ENCODE measurements around the gene PTH1R. TPM values are rescaled to one million over a fixed set of nuclear protein-coding genes. Genes with fewer than 3 reads are reported as not detected.
A peak's percentile ranks its signal among the peaks of the same experiment; 100 is the strongest.

The PTH1R gene
- total RNA-seq, 2 donors from 2014 or later: 0.69 to 4.8 TPM

GRCh38 chr3:46893763-46894162 is 16.2 kb downstream of the PTH1R start:
- DNase-seq: no peak
- H3K4me3 Mint-ChIP-seq: no peak overlapping the region

GRCh38 chr3:46894256-46894655 is 16.7 kb downstream of the PTH1R start:
- WGBS, 2 experiments (ENCODE audit: insufficient coverage in 1 of 2, insufficient read length in 1 of 2): 91 to 93% methylated on average over 4 to 6 of the region's 6 CpGs
- no peak overlapping the region for H3K27ac Mint-ChIP-seq
- H3K36me3 Mint-ChIP-seq (ENCODE audit: low read depth): no peaks in the 10 kb centered on the region
- Histone ChIP-seq H3K9ac (ENCODE audit: extremely low read depth, low read length, poor library complexity, severe bottlenecking) (no peak overlapping the region), H3K36me3 (ENCODE audit: control insufficient read depth, insufficient read depth, low read length) (no peaks in the 10 kb centered on the region), H3K4me1 (ENCODE audit: control insufficient read depth, insufficient read depth, low read length) (peaks cover 5% of the 10 kb centered on the region), H3K4me3 (ENCODE audit: low read length) (no peak overlapping the region), H3K27me3 (ENCODE audit: control insufficient read depth, insufficient read depth, low read length, poor library complexity, severe bottlenecking) (peaks cover 32% of the 10 kb centered on the region), H3K27ac (ENCODE audit: low read depth, low read length) (no peak overlapping the region), H3K9me3 (ENCODE audit: control insufficient read depth, low read length) (no peaks in the 10 kb centered on the region)
- H3K27me3 Mint-ChIP-seq (ENCODE audit: insufficient read depth): peaks cover 68% of the 10 kb centered on the region
- no peaks in the 10 kb centered on the region for H3K4me1 Mint-ChIP-seq
- H3K4me3 Mint-ChIP-seq: no peak overlapping the region
- no peaks in the 10 kb centered on the region for H3K9me3 Mint-ChIP-seq
- TF ChIP-seq CTCF (conservative IDR thresholded peaks at IDR 0.05): no peak
- no peak for DNase-seq

More at GRCh38 chr3:46893763-46894162, 16.2 kb downstream of the PTH1R start:
- no peaks in the 10 kb centered on the region for H3K36me3 Mint-ChIP-seq (ENCODE audit: low read depth)
- no peaks in the 10 kb centered on the region for H3K36me3 ChIP-seq (ENCODE audit: control insufficient read depth, insufficient read depth, low read length)
- peaks cover 69% of the 10 kb centered on the region for H3K27me3 Mint-ChIP-seq (ENCODE audit: insufficient read depth)
- no peak overlapping the region for H3K27ac Mint-ChIP-seq
- H3K27me3 ChIP-seq (ENCODE audit: control insufficient read depth, insufficient read depth, low read length, poor library complexity, severe bottlenecking): peaks cover 32% of the 10 kb centered on the region
- 82 to 90% methylated on average over 9 of the region's 9 CpGs for WGBS, 2 experiments (ENCODE audit: insufficient coverage in 1 of 2, insufficient read length in 1 of 2)
- H3K9me3 ChIP-seq (ENCODE audit: control insufficient read depth, low read length): no peaks in the 10 kb centered on the region
- H3K4me3 ChIP-seq (ENCODE audit: low read length): no peak overlapping the region
- no peaks in the 10 kb centered on the region for H3K4me1 Mint-ChIP-seq
- no peaks in the 10 kb centered on the region for H3K9me3 Mint-ChIP-seq
- TF ChIP-seq CTCF (conservative IDR thresholded peaks at IDR 0.05): no peak
- H3K9ac ChIP-seq (ENCODE audit: extremely low read depth, low read length, poor library complexity, severe bottlenecking): no peak overlapping the region
- H3K27ac ChIP-seq (ENCODE audit: low read depth, low read length): no peak overlapping the region
- H3K4me1 ChIP-seq (ENCODE audit: control insufficient read depth, insufficient read depth, low read length): peaks cover 5% of the 10 kb centered on the region

GRCh38 chr3:46895204-46895660 is 17.7 kb downstream of the PTH1R start:
- no peak overlapping the region for H3K4me3 Mint-ChIP-seq
- 32 to 40% methylated on average over 5 of the region's 5 CpGs for WGBS, 2 experiments (ENCODE audit: insufficient coverage in 1 of 2, insufficient read length in 1 of 2)
- Histone ChIP-seq H3K4me3 (ENCODE audit: low read length) (no peak overlapping the region), H3K27ac (ENCODE audit: low read depth, low read length) (no peak overlapping the region), H3K36me3 (ENCODE audit: control insufficient read depth, insufficient read depth, low read length) (no peaks in the 10 kb centered on the region), H3K4me1 (ENCODE audit: control insufficient read depth, insufficient read depth, low read length) (peaks cover 5% of the 10 kb centered on the region), H3K9me3 (ENCODE audit: control insufficient read depth, low read length) (no peaks in the 10 kb centered on the region), H3K9ac (ENCODE audit: extremely low read depth, low read length, poor library complexity, severe bottlenecking) (no peak overlapping the region), H3K27me3 (ENCODE audit: control insufficient read depth, insufficient read depth, low read length, poor library complexity, severe bottlenecking) (peaks cover 28% of the 10 kb centered on the region)
- peak; percentile 90 for TF ChIP-seq CTCF (conservative IDR thresholded peaks at IDR 0.05)
- no peak overlapping the region for H3K27ac Mint-ChIP-seq
- H3K36me3 Mint-ChIP-seq (ENCODE audit: low read depth): no peaks in the 10 kb centered on the region
- no peaks in the 10 kb centered on the region for H3K4me1 Mint-ChIP-seq
- peak; percentile 81 for DNase-seq
- peaks cover 58% of the 10 kb centered on the region for H3K27me3 Mint-ChIP-seq (ENCODE audit: insufficient read depth)
- H3K9me3 Mint-ChIP-seq: no peaks in the 10 kb centered on the region
